ENCODE results near the gene DCAF4. TPM values are rescaled to one million over a fixed set of nuclear protein-coding genes. Genes with fewer than 3 reads are reported as not detected.
"Not testable (repeated sequence)": the region's sequence is repeated elsewhere in the genome, so short reads cannot be mapped to it uniquely, and the experiment has no call there.

Gene DCAF4
- polyA plus RNA-seq, 1 experiment = 14.7 TPM

GRCh38 chr14:72961579-72962335 is 35.5 kb downstream of the DCAF4 start:
- H3K27ac ChIP-seq (ENCODE audit: low read depth, low read length) = peak overlapping the region; percentile 39
- ChIA-PET CTCF (interaction anchor here (0.6 to 2.2 kb wide), 6 partner anchors 12 to 448 kb away, joined by 3 to 10 read pairs (median 6); no protein-coding TSS in a partner anchor), POLR2A (interaction anchor here (0.5 to 0.8 kb wide), 3 partner anchors 15 to 133 kb away, joined by 3 to 9 read pairs (median 4); no protein-coding TSS in a partner anchor)
- no peaks in the 10 kb centered on the region for H3K27me3 ChIP-seq (ENCODE audit: control insufficient read depth, insufficient read depth, low read length)
- TF ChIP-seq, protein P1, sequence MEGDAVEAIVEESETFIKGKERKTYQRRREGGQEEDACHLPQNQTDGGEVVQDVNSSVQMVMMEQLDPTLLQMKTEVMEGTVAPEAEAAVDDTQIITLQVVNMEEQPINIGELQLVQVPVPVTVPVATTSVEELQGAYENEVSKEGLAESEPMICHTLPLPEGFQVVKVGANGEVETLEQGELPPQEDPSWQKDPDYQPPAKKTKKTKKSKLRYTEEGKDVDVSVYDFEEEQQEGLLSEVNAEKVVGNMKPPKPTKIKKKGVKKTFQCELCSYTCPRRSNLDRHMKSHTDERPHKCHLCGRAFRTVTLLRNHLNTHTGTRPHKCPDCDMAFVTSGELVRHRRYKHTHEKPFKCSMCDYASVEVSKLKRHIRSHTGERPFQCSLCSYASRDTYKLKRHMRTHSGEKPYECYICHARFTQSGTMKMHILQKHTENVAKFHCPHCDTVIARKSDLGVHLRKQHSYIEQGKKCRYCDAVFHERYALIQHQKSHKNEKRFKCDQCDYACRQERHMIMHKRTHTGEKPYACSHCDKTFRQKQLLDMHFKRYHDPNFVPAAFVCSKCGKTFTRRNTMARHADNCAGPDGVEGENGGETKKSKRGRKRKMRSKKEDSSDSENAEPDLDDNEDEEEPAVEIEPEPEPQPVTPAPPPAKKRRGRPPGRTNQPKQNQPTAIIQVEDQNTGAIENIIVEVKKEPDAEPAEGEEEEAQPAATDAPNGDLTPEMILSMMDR (IDR thresholded peaks at IDR 0.05; ENCODE audit: low read depth, low read length) = no peak
- no peaks in the 10 kb centered on the region for H3K9me3 ChIP-seq (ENCODE audit: control insufficient read depth, insufficient read depth, low read length)
- DNase-seq (ENCODE audit: low read depth, low spot score) = no peak
- no peak overlapping the region for H3K4me3 ChIP-seq (ENCODE audit: low read depth, low read length)

DNA sequence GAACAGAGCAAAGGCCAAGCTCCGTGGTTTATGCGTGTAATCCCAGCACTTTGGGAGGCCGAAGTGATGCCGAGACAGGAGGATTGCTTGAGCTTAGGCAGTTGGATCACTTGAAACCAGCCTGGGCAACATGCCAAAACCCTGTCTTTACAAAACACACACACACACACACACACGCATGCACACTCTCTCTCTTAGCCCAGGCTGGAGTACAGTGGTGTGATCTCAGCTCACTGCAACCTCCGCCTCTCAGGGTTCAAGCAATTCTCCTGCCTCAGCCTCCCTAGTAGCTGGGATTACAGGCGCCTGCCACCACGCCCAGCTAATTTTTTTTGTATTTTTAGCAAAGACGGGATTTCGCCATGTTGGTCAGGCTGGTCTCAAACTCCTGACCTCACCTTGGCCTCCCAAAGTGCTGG is 36.1 kb downstream of the DCAF4 start:
- CTCF ChIA-PET = interaction anchor here (0.6 to 2.2 kb wide), 7 partner anchors 13 to 448 kb away, joined by 3 to 10 read pairs (median 5); no protein-coding TSS in a partner anchor
- H3K27ac ChIP-seq (ENCODE audit: low read depth, low read length) = peak overlapping the region; percentile 39
- H3K27me3 ChIP-seq (ENCODE audit: control insufficient read depth, insufficient read depth, low read length); H3K4me3 ChIP-seq (ENCODE audit: low read depth, low read length); H3K9me3 ChIP-seq (ENCODE audit: control insufficient read depth, insufficient read depth, low read length): not testable (repeated sequence)
- peak; percentile 68 for DNase-seq (ENCODE audit: low read depth, low spot score)
- POLR2A ChIA-PET = interaction anchor here (0.5 to 0.8 kb wide), 6 partner anchors 14 to 420 kb away, joined by 3 to 9 read pairs (median 4); partner anchors contain the start of gene ZFYVE1

- no peak overlapping the region for H3K4me3 ChIP-seq (ENCODE audit: low read depth, low read length)
- no peaks in the 10 kb centered on the region for H3K9me3 ChIP-seq (ENCODE audit: control insufficient read depth, insufficient read depth, low read length)
- CTCF ChIA-PET = interaction anchor here (1.2 to 2.2 kb wide), 4 partner anchors 14 to 449 kb away, joined by 4 to 11 read pairs (median 7); no protein-coding TSS in a partner anchor
- H3K27ac ChIP-seq (ENCODE audit: low read depth, low read length) = no peak overlapping the region
- POLR2A ChIA-PET = interaction anchor here (0.6 to 0.8 kb wide), 4 partner anchors 64 to 420 kb away, joined by 3 to 4 read pairs (median 4); partner anchors contain the start of gene ZFYVE1
- peak; percentile 75 for DNase-seq (ENCODE audit: low read depth, low spot score)
- no peaks in the 10 kb centered on the region for H3K27me3 ChIP-seq (ENCODE audit: control insufficient read depth, insufficient read depth, low read length)
- TF ChIP-seq, protein P1 (IDR thresholded peaks at IDR 0.05; ENCODE audit: low read depth, low read length) = no peak
Measured at GRCh38 chr14:72962829-72963312, 36.6 kb downstream of the DCAF4 start.

DNA sequence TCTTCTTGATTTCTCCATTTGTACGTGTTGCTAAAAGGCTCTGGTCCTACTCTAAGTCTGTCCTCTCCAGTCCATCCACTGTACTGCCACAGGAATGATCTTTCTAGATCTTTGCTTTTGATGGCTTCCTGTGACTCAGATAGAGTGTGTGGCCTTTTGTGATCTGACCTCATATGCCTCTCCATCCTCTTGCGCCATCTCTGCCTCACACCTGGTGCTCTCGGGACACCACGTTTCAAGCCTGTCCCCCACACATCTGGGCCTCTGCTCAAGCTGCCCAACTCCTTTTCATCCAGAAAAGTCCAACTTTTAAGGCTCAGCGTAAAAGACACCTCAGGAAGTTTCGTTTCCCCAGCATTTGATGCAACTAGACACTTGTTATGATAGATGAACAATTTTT is 39.0 kb downstream of the DCAF4 start:
- H3K27me3 ChIP-seq (ENCODE audit: control insufficient read depth, insufficient read depth, low read length) = no peaks in the 10 kb centered on the region
- POLR2A ChIA-PET = no interaction called here
- no peak overlapping the region for H3K27ac ChIP-seq (ENCODE audit: low read depth, low read length)
- H3K4me3 ChIP-seq (ENCODE audit: low read depth, low read length) = no peak overlapping the region
- H3K9me3 ChIP-seq (ENCODE audit: control insufficient read depth, insufficient read depth, low read length) = no peaks in the 10 kb centered on the region
- peak; percentile 6 for DNase-seq (ENCODE audit: low read depth, low spot score)
- TF ChIP-seq, protein P1 (IDR thresholded peaks at IDR 0.05; ENCODE audit: low read depth, low read length) = no peak
- CTCF ChIA-PET = no interaction called here

DNA sequence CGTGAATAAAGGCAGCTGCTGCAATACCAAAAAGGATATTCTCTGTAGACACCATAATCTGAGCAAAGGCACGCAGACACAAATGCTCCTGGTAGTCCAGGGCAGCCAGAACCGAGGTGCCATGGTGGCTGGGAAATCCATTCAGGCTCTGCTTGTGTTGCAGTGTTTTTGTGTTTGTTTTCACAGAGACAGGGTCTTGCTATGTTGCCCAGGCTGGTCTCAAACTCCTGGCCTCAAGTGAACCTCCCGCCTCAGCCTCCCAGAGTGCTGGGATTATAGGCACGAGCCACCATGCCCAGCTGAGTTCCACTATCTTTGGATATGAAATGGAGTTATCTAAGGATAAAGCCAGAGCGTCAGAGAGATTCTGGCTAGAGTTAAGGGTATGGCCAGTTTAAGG is 39.8 kb downstream of the DCAF4 start:
- ChIA-PET CTCF (no interaction called here), POLR2A (no interaction called here)
- Histone ChIP-seq H3K9me3 (ENCODE audit: control insufficient read depth, insufficient read depth, low read length) (no peaks in the 10 kb centered on the region), H3K27me3 (ENCODE audit: control insufficient read depth, insufficient read depth, low read length) (no peaks in the 10 kb centered on the region), H3K4me3 (ENCODE audit: low read depth, low read length) (no peak overlapping the region), H3K27ac (ENCODE audit: low read depth, low read length) (no peak overlapping the region)
- DNase-seq (ENCODE audit: low read depth, low spot score) = no peak
- TF ChIP-seq, protein P1 (IDR thresholded peaks at IDR 0.05; ENCODE audit: low read depth, low read length) = no peak
